ENCODE measurements around the gene SCAMP2. TPM values are rescaled to one million over a fixed set of nuclear protein-coding genes. Genes with fewer than 3 reads are reported as not detected.
A peak's percentile ranks its signal among the peaks of the same experiment; 100 is the strongest.

SCAMP2 gene
- total RNA-seq (105 and 111 TPM in 2 replicates), polyA plus RNA-seq (77.4 and 85.1 TPM in 2 replicates), polyA minus RNA-seq (36.8 and 51.2 TPM in 2 replicates)
- total RNA-seq (2013), result 30.4 TPM

- intact Hi-C loops (cut with micrococcal nuclease), result loop anchor here (1.0 to 2.0 kb wide), 7 partner anchors 14 to 329 kb away; partner anchors contain the start of genes COX5A, FAM219B, MPI and ULK3
- H3K4me3 ChIP-seq (ENCODE audit: control extremely low read depth in 1 of 5, extremely low read depth in 1 of 5, insufficient read depth in 1 of 5, low read depth in 2 of 5, low read length in 4 of 5), result peak within 1 kb of the TSS; percentile 64 to 91 (median 83)
- H4K20me1 ChIP-seq (ENCODE audit: control insufficient read depth, insufficient read depth, low read length, poor library complexity, severe bottlenecking), result peaks cover 39% of the 10 kb centered on the region
- TF ChIP-seq EZH2 (IDR thresholded peaks at IDR 0.05; ENCODE audit: borderline replicate concordance, insufficient read depth, low read depth, low read length, poor library complexity, severe bottlenecking), result no peak
- TF ChIP-seq, protein P1, sequence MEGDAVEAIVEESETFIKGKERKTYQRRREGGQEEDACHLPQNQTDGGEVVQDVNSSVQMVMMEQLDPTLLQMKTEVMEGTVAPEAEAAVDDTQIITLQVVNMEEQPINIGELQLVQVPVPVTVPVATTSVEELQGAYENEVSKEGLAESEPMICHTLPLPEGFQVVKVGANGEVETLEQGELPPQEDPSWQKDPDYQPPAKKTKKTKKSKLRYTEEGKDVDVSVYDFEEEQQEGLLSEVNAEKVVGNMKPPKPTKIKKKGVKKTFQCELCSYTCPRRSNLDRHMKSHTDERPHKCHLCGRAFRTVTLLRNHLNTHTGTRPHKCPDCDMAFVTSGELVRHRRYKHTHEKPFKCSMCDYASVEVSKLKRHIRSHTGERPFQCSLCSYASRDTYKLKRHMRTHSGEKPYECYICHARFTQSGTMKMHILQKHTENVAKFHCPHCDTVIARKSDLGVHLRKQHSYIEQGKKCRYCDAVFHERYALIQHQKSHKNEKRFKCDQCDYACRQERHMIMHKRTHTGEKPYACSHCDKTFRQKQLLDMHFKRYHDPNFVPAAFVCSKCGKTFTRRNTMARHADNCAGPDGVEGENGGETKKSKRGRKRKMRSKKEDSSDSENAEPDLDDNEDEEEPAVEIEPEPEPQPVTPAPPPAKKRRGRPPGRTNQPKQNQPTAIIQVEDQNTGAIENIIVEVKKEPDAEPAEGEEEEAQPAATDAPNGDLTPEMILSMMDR (IDR thresholded peaks at IDR 0.05), result no peak
- Mint-ChIP-seq H3K27ac (peak within 1 kb of the TSS; percentile 98), H3K9me3 (ENCODE audit: insufficient read depth) (no peaks in the 10 kb centered on the region), H3K4me1 (peaks cover 42% of the 10 kb centered on the region), H3K27me3 (no peaks in the 10 kb centered on the region), H3K4me3 (peak within 1 kb of the TSS; percentile 95)
- H3K9me3 ChIP-seq (ENCODE audit: control extremely low read depth in 1 of 3, control insufficient read depth in 2 of 3, insufficient read depth in 1 of 3, low read length in 2 of 3), result no peaks in the 10 kb centered on the region
- peak within 1 kb of the TSS; percentile 95 for H2AFZ ChIP-seq (ENCODE audit: insufficient read depth, low read depth, low read length, poor library complexity, severe bottlenecking)
- H3K9ac ChIP-seq (ENCODE audit: low read length), result peak within 1 kb of the TSS; percentile 88
- H3K4me2 ChIP-seq (replicated peaks; ENCODE audit: low read depth, low read length, poor library complexity, severe bottlenecking), result peak within 1 kb of the TSS; percentile 98
- ChIA-PET CTCF (interaction anchor here (0.9 to 3.1 kb wide), 4 partner anchors 15 to 32 kb away, joined by 3 to 16 read pairs (median 4); partner anchors contain the start of gene MPI), POLR2A (interaction anchor here (0.5 to 1.1 kb wide), 3 partner anchors 17 to 34 kb away, joined by 3 to 4 read pairs (median 4); partner anchors contain the start of gene FAM219B)
- DNase-seq, result peak; percentile 96
- H3K79me2 ChIP-seq (ENCODE audit: control insufficient read depth, insufficient read depth, low read length), result peaks cover 49% of the 10 kb centered on the region
- peak; percentile 96 for ATAC-seq (ENCODE audit: low read depth)
- no peaks in the 10 kb centered on the region for H3K27me3 ChIP-seq (replicated peaks in 1 of 4; ENCODE audit: control extremely low read depth in 1 of 4, control insufficient read depth in 3 of 4, insufficient read depth in 4 of 4, low read length in 3 of 4)
- peak within 1 kb of the TSS; percentile 94 to 95 for H3K27ac ChIP-seq (ENCODE audit: low read length in 2 of 2)
- WGBS (ENCODE audit: insufficient coverage), result under 1% methylated on average over 29 of the region's 52 CpGs
- peaks cover 0 to 7% of the 10 kb centered on the region in 2 experiments for H3K36me3 ChIP-seq (replicated peaks in 1 of 2; ENCODE audit: control extremely low read depth in 1 of 2, control insufficient read depth in 1 of 2, extremely low read depth in 1 of 2, insufficient read depth in 2 of 2, low read length in 1 of 2)
- peaks cover 37 to 52% of the 10 kb centered on the region in 2 donors for H3K4me1 ChIP-seq (ENCODE audit: control insufficient read depth in 2 of 2, insufficient read depth in 2 of 2, low read length in 2 of 2)
These were observed at the start of gene SCAMP2 for GRCh38 chr15:74873036-74873755. Gene SCAMP2, minus strand, starts transcription at chr15:74873365. Its CDS starts 110 bp downstream, at chr15:74873255.

DNA sequence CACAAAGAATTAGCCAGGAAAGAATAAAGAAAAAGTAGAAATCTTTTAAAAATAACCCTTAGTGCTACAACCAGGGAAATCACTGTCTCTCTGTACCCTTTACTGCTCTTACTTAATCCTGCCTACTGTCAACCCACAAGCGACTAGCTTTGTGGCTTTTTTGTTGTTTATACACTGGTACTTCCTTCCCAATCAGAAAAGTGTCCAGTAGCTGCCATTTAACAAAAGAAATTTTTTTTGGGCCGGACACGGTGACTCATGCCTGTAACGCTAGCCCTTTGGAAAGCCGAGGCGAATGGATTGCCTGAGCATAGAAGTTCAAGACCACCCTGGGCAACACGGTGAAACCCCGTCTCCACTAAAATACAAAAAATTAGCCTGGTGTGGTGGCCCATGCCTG, 47.3 kb upstream of the SCAMP2 start:
- ChIA-PET CTCF (interaction anchor here (1.4 to 1.9 kb wide), 2 partner anchors 19 to 78 kb away, joined by 3 to 4 read pairs; no protein-coding TSS in a partner anchor), POLR2A (no interaction called here)
- Histone ChIP-seq H3K9ac (ENCODE audit: low read length) (no peak overlapping the region), H3K27ac (ENCODE audit: low read length in 2 of 2) (no peak overlapping the region), H4K20me1 (ENCODE audit: control insufficient read depth, insufficient read depth, low read length, poor library complexity, severe bottlenecking) (no peaks in the 10 kb centered on the region), H3K4me1 (ENCODE audit: control insufficient read depth in 2 of 2, insufficient read depth in 2 of 2, low read length in 2 of 2) (no peaks in the 10 kb centered on the region), H2AFZ (ENCODE audit: insufficient read depth, low read depth, low read length, poor library complexity, severe bottlenecking) (no peak overlapping the region), H3K9me3 (ENCODE audit: control extremely low read depth in 1 of 3, control insufficient read depth in 2 of 3, insufficient read depth in 1 of 3, low read length in 2 of 3) (no peaks in the 10 kb centered on the region), H3K4me3 (ENCODE audit: control extremely low read depth in 1 of 5, extremely low read depth in 1 of 5, insufficient read depth in 1 of 5, low read depth in 2 of 5, low read length in 4 of 5) (no peak overlapping the region), H3K27me3 (replicated peaks in 1 of 4; ENCODE audit: control extremely low read depth in 1 of 4, control insufficient read depth in 3 of 4, insufficient read depth in 4 of 4, low read length in 3 of 4) (no peaks in the 10 kb centered on the region), H3K36me3 (replicated peaks in 1 of 2; ENCODE audit: control extremely low read depth in 1 of 2, control insufficient read depth in 1 of 2, extremely low read depth in 1 of 2, insufficient read depth in 2 of 2, low read length in 1 of 2) (peaks cover 12 to 56% of the 10 kb centered on the region in 2 experiments), H3K79me2 (ENCODE audit: control insufficient read depth, insufficient read depth, low read length) (no peaks in the 10 kb centered on the region), H3K4me2 (replicated peaks; ENCODE audit: low read depth, low read length, poor library complexity, severe bottlenecking) (no peak overlapping the region)
- TF ChIP-seq EZH2 (IDR thresholded peaks at IDR 0.05; ENCODE audit: borderline replicate concordance, insufficient read depth, low read depth, low read length, poor library complexity, severe bottlenecking), result no peak
- TF ChIP-seq, protein P1 (IDR thresholded peaks at IDR 0.05), result no peak
- Mint-ChIP-seq H3K27me3 (no peaks in the 10 kb centered on the region), H3K27ac (no peak overlapping the region), H3K4me3 (no peak overlapping the region), H3K4me1 (no peaks in the 10 kb centered on the region), H3K9me3 (ENCODE audit: insufficient read depth) (no peaks in the 10 kb centered on the region)
- ATAC-seq (ENCODE audit: low read depth), result no peak
- 82% methylated on average over 7 of the region's 8 CpGs for WGBS (ENCODE audit: insufficient coverage)
- no peak for DNase-seq
- intact Hi-C loops (cut with micrococcal nuclease), result no loop called here

Data from B cell (primary cell).